B cell (primary cell): Measurements from ENCODE around the gene GLIS2.

Experiments
- EZH2 ChIP-seq: IDR thresholded peaks from 2 replicates; pipeline ENCODE4 v1.6.1; 2012; ENCODE audit warnings: borderline replicate concordance, low read depth, mild to moderate bottlenecking, moderate library complexity, low read length; ENCODE audit not compliant: insufficient read depth, poor library complexity, severe bottlenecking
- TF ChIP-seq, protein P1 (sequence below): fragments of 200-600 bp; IDR thresholded peaks from one replicate; pipeline ENCODE4 v1.8.0; 2022; ENCODE audit warnings: antibody characterized with exemption, mild to moderate bottlenecking

GRCh38 chr16:4291699-4292098 is 24.2 kb upstream of the GLIS2 start:
- TF ChIP-seq, protein P1, sequence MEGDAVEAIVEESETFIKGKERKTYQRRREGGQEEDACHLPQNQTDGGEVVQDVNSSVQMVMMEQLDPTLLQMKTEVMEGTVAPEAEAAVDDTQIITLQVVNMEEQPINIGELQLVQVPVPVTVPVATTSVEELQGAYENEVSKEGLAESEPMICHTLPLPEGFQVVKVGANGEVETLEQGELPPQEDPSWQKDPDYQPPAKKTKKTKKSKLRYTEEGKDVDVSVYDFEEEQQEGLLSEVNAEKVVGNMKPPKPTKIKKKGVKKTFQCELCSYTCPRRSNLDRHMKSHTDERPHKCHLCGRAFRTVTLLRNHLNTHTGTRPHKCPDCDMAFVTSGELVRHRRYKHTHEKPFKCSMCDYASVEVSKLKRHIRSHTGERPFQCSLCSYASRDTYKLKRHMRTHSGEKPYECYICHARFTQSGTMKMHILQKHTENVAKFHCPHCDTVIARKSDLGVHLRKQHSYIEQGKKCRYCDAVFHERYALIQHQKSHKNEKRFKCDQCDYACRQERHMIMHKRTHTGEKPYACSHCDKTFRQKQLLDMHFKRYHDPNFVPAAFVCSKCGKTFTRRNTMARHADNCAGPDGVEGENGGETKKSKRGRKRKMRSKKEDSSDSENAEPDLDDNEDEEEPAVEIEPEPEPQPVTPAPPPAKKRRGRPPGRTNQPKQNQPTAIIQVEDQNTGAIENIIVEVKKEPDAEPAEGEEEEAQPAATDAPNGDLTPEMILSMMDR = no peak
- no peak for TF ChIP-seq EZH2
